HL-60/S4 treated with retinoic acid at 250 ng/mL for 4 days and 3 days (cell line): Measurements from ENCODE around the gene KNCN.

ENCODE experiments used
- in situ Hi-C: fragments of 300-500 bp; cut with MboI; formaldehyde crosslinking; loops from 2 replicates; pipeline ENCODE4 v1.7.0; 2022; ENCODE audit warnings: low sequenced_read_pairs

Gene KNCN

DNA sequence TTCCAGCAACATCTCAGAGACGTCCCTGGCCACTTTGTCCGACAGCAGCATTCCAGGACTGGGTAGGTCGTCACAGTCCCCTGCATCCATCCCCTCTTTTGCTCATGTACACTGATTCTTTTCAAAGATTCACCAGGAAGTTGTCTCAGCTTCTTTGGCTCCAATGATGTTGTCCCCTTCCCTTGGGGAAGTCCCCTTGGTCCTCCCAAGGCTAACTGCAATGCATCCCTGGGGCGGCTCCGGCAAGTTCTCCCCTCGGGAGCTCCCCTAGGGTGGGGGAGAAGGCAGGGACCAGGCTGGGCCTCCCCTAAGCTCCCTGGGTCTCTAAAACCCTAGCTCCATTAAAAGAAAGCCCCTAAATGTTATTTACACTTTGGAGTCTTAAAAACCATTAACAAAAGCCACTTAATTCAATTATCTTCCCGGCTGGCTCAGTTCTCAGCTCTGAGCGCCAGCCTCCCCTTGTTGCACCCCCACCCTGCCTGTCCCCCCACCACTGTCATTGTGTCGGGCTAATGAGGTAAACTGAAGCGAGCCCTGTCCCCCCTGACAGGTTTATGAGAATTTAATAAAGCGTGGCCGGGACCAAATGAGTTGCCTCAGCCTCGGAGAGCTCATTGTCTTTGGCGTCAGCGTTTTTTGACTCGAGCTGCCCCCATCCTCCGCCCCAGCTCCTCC, 25.3 kb downstream of the KNCN start:
- in situ Hi-C loops = loop anchor here (25.0 kb wide), 1 partner anchor 89 kb away; no protein-coding TSS in a partner anchor

DNA sequence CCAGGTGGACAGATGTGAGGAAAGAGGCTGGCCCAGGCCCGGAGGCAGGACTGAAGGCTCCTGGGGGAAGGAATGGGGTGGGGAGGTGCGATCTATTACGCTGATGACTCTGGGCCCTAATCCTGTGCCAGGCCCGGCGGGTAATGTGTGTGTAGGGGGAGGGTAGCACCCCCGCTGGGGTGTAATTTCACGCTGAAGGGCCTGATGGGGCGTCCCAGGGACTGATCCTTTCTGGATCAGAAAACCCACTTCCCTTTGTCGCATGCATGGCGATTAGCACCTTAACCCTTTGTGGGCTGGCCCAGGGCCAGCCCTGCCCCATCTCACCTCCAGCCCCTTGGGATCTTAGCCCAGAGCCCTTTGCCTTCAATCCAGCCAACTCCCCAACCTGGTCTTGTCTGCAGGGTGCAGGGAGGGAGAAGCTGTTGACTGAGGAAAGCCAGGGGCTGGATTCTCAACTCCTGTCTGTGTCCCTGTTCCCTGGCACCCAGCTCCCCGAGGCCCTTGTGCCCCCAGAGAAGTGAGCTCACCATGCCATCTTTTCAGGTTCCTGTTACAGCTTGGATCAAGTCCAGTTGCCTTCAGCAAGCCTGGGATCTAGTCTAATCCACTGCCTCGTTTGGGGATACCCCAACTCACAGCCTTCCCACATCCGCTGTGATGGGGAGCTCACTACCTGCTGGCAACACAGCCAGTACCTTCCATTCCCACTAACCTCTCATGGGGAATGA, 26.0 kb downstream of the KNCN start:
- in situ Hi-C loops = loop anchor here (25.0 kb wide), 1 partner anchor 88 kb away; no protein-coding TSS in a partner anchor

DNA sequence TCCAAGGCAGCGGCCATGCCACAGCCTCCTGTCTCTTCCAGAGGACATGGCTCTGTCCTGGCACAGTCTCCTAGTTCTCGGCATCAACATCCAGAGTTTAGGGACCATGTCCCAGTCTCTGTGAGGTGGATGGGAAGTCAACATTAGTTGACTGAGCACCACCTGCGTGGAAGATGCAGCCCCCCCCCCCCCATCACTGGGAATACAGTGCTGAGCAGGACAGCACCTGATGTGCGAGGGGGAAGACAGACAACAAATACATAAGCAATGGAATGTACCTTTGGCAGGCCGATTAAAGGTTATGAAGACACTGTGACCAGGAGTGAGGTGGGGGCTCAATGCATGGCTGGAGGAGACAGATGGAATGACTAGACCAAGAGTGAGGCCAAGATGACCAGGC, 26.6 kb downstream of the KNCN start:
- in situ Hi-C loops = loop anchor here (25.0 kb wide), 1 partner anchor 88 kb away; no protein-coding TSS in a partner anchor

DNA sequence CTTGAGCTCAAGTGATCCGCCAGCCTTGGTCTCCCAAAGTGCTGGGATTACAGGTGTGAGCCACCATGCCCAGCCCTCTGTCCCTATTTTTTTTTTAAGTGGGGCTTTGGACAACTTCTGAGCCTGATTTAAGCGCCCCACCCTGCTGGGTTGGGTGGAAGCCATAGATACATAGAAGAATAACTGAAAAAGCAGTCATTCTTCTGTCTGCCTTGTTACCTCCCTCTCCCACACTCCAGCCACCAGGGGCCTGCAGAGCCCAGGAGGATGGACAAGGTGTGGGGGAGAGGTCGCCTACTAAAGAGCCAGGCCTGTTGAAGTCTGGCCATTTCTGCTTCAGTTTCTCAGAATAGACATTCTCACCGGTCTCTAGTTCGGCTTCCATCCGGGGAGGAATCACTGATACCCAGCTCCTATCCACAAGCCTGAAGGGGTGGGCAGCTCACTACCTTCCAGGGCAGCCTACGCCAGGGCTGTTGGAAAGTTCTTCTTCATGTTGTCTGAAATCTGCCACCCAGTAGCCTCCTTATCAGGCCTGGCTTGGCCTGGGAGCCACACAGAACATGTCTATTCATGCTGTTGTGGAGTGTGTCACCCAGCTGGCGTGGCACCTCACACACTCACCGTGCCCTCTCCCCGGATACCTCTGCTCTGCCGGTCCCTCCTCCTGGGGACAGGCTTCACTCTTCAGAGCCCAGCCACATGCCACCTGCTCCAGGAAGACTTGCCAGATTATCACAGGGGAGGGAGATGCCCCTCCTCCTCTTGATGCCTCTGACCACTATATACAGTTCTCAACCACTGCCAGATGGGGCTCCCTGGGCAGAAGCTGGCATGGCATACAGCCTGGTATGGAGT, 27.7 kb downstream of the KNCN start:
- in situ Hi-C loops = no loop called here

DNA sequence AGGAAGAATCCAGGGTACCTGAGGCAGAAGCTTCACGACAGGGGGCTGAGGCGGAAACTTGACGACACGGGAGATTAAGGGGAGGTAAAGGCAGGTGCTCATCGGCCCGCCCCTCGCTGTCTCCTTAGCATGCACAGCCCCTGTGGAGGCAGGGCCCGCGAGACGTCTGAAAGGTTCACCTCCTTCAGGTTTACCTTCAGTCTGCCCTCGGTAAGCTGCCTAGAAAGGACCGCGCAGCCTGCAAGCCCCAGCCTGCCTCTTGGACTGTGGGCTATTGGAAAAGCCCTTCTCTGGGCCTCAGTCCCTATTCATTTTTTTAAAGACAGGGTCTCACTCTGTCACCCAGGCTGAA, 28.5 kb downstream of the KNCN start:
- in situ Hi-C loops = no loop called here

DNA sequence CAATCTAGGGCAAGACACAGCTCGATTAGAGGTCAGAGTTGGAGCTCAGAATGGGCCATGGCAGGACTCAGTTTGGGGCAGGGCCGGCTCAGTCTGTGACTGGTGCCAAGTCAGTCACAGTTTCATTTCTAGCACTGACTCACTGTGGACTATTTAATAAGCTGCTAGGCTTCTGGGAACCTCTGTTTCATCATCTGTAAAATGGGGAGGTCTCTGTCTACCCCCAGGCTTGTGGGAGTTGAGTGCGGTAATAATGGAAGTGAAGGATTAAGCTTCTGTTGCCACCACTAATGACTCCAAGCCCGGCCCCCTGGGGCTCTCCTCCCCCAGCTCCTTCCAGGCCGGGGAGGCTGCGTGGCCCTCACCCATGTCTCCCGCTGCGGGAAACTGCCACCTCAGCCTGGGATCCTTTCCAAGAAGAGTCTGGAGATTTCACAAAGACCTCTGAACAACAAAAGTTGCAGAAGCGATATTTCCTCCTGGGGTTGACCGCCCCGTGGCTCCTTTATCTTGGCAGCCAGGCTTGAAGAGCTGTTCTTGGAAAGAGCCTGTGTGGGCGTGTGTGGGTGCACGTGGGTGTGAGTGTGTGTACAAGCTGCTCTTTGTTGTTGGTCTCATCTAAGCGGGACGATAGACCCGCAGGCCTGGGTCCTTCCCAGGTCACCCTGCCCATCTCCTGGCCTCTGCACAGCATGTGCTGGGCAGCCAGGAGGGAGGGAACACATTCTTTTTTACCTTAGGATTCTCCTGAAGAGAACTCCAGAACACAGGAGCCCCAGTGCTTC, 29.1 kb downstream of the KNCN start:
- in situ Hi-C loops = no loop called here

DNA sequence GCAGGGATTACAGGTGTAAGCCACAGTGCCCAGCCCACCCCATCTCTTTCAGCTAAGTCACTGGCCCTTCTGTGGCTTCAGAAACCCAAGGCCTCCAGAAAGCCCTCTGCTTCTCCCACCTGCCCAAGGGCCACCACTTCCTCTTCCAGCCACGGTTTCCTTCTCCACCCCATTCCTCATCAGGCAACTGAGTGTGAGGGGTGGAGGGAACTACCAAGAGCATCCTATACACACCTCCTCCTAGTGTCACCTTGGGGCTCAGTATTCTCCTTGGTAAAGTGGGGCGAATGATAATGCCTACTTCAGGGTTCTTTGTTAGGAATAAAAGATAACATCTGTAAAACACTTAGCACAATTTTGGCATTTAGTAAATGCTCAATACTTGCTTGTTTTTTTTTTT, 30.0 kb downstream of the KNCN start:
- in situ Hi-C loops = no loop called here

DNA sequence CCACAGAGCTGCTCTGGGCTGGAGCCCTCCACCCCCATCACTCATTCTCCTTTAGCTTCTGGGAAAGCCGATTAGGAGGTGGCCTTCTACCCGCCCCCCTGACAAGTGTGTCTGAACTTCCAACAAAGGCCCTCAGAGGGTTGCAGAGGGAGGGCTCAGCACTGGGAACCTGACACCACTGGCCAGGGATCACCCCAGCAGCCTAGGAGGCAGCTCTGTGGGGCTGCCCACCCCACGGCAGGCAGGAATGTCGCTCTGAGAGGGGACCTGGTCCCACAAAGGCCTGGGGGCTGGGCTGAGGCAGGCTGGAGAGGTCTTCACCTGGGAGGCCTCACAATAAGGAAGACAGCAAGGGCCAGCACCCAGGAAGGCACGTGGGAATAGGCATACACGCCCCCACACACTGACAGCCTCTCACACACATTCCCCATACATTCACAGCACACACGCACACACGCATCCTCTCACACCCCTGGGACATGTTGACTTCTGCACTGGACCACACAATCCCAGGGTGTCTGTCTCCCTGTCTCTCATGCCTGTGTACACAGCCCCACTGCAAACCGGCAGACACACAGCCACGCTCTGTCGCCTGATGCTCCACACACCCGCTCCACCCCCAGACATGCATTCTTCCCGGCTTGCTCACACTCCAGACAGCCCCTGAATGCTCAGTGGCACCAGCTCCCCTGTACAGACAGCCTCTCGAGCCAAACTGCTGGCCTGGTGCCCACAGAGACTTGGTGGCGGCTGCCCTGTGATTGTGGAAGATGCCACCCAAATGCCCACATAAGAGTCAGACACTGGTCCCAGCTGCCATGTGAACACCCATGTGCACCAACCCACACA, 31.2 kb downstream of the KNCN start:
- in situ Hi-C loops = no loop called here

DNA sequence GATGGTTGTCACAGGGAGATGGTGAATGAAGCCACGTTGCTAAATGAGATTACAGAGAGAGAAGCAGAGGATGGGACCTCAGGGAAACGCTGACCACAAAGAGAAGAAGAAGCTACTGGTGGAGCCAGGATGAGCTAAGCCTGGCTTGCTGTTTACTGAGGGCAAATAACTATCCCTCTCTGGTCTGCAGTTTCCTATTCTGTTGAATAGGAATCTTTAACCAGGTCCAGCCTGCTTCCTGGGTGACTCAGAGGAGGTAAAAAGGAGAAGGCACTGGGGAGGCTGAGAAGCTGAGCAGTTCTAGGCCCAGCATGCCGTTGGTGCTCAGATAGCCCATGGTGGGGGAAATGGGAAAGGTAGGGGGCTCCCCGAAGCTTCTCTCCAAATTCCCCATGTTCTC, 32.2 kb downstream of the KNCN start:
- in situ Hi-C loops = no loop called here

DNA sequence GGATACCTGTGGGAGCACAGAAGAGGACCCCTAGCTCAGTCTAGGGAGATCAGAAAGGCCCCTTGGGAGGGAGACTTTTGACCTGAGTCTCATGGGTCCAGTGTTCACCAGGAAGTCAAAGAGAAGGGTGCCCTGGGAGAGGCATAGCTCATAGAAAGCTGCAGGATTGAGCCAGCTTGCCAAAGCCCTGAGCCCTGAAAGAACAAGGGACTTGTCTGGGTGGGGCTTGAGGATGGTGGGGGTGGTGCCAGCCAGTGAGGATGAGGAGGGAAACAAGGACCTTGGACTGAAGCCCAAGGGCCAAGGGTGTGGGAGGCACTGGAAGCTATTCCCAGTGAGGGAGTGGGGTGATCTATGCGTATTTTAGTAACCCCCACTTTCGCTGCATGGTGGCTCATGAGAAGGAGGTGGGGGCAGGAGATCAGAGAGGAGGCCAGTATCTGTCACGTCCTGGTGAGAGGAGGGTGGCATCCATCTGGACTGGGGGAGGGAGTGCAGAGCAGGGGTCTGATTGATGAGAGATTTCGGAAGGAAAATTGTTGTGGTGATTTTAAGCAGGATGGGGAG, 33.4 kb downstream of the KNCN start:
- in situ Hi-C loops = no loop called here

DNA sequence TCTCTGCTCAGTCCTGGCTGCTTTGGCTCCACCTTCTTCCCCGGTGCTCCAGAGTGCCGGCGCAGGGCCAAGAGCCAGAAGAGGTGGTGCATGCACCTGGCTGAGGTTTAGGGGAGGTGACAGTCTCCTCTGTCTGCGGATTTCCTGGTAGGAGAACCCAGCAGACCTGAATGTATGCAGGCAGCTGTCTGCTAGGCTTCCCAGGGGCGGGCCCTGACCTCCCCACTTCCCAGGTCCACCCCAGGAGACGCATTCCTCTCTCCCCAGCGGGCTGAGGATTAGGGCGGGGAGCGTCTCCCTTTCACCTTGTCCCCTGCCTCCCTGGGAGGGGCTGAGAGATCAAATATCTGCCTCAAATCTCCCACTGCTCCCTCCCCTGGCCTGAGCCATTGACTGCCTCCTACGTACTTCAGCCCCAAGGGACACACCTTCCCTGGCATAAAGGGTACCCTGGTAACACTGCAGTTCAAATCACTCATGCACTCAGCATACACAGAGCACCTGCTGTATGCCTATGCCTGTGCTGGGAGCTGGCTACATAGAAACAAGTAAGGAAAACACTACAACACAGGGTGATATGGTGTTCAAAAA, 34.3 kb downstream of the KNCN start:
- in situ Hi-C loops = no loop called here

DNA sequence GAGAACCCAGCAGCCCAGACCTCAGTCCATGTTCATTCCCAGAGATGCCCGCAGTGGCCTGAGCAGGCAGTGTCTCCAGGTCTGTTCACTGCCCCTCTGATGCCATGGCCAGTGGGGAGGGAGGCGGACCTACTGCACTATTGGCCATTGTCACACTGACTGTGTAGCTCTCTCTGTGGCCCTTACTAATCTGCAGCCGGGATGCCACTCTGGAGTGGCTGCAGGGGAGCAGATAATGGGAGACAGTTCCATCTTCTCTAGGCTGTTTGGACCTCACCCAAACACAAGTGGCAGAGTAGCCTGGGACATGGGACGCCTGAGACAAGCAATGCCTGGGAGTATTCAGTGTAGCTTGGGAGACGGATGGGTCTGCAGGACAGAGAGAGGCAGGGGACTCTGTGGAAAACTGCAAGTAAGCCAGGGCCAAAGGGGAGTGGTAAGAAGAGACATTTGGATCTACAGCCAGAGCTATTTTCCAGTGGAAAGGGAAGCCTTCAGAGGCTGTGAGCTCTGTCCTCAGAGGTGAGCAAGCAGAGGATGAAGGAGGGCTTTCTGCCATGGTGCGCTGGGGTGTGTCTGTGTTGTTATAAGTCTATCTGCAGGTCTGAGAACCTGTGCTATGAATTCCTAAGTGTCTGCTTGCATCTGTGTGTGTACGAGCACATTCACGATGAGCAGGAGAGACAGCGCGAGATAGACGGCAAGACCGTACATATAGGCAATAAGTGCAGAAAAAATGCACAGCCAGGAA, 35.1 kb downstream of the KNCN start:
- in situ Hi-C loops = no loop called here

DNA sequence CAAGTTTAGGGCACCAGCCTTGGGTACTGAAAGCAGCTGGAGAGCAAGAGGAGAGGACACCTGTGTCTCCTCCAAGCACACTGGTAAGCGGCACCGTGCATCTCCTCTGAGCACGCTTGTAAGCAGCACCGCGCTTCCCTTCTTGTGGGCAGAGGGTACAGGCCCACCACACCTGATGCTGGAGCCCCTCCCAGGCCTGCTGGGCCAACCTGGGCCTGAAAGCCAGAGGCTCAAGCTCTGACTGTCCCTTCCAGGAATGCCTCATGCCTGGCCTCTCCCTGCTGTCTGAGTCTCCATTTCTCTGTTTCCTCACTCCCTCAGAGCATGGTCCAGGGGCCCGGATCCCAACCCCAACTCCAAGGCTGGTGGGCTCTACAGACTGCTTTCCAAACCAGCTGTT, 35.9 kb downstream of the KNCN start:
- in situ Hi-C loops = no loop called here

DNA sequence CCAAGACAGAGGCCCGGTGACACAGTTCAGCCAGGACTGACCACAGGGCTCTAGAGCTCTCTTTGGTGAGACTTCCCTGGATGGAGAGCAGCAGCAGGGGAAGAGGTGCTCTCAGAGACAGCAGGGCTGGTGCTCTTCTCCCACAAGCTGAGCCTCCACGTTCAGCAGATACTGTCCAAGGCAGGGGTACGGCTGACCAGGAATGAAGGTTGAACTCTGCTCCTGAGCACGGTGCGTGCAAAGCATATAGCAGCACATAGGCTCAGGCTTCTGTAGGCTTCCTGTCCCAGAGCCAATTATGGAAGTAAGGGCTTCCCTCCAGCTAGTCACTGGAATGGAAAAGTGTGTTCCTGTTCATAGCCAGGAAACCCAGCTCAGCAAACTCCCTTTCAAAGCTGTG, 37.9 kb downstream of the KNCN start:
- in situ Hi-C loops = no loop called here

DNA sequence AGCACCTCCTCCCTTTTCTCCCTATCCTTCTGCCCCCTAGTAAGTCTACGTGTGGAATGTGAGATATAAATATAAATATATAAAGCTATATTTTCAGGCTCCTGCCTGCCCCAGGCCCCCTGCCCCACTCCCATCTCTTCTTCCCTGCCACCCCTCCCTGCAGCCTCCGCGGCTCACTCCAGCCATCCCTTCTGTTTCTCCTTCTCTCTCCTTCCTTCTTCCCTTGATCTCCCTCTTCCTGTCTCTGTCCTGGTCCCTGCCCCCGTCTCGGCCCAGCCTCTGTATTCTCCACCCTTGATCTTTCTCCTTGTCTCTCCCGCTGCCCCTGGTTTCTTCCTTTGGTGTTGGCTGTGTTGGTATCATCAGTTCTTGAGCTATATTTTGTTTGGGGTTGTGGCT, 38.7 kb downstream of the KNCN start:
- in situ Hi-C loops = no loop called here

DNA sequence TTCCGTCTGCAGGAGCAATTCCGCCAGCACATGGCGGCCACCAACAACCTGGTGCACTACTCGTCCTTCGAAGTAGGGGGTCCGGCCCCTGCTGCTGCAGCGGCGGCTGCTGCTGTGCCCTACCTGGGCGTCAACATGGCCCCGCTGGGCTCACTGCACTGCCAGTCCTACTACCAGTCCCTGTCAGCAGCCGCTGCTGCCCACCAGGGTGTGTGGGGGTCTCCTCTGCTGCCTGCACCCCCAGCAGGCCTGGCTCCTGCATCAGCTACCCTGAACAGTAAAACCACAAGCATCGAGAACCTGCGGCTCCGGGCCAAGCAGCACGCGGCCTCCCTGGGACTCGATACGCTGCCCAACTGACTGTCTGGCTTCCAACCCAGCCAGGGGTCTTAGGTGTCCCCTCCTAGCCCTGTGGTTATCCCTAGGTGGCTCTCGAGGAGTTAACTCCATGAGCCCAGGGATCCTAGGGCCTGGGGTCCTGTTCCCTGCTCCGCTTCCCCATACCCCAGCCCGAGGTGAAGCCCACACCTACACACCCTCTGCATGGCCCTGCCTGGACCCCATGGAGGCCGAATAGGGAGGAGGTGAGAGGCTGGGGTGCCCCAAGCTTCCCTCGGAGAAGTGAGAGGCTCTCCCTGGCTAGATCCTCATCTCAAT, 39.2 kb downstream of the KNCN start:
- in situ Hi-C loops = no loop called here

DNA sequence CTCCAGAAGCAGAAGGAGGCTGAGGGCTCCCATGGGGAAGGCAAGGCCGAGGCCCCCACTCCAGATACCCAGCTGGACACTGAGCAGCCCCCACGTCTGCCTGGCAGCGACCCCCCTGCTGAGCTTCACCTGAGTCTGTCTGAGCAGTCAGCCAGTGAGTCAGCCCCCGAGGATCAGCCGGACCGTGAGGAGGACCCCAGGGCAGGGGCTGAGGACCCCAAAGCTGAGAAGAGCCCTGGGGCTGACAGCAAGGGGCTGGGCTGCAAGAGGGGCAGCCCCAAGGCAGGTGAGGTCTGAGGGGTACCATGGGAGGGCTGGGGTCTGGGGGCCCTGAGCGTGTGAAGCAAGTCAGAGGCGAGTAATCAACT, 40.5 kb downstream of the KNCN start:
- in situ Hi-C loops = no loop called here

DNA sequence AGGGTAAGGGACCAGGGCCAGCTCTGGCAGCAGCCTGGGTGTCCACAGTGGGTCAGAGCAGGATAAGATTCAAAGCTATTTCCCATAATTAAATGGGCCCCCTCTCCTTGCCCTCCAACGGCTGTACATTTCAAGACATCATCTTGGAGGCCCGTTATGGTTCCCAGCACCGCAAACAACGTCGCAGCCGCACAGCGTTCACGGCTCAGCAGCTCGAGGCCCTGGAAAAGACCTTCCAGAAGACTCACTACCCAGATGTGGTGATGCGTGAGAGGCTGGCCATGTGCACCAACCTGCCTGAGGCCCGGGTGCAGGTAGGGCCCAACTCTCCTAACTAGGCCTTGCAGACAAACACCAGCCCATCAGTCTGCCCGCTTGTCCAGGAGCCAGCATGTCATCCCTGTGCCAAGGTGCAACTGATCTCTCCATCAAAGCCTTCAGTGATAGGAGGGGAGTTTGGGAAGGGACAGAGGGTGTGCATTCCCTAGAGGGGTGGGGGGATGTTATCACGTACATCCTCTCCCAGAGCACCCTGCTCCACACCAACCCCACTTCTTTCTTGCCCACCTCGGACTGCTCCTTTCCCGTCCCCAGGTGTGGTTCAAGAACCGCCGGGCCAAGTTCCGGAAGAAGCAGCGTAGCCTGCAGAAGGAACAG, 41.0 kb downstream of the KNCN start:
- in situ Hi-C loops = no loop called here
